Lower leg skin (tissue), 4 donors: Measurements from ENCODE around the gene CLTC. TPM values are rescaled to one million over a fixed set of nuclear protein-coding genes. Genes with fewer than 3 reads are reported as not detected.

ENCODE experiments used
- DNase-seq, 2 donors: peaks; one replicate each; pipeline ENCODE4 v3.0.0-alpha.2; 2019; ENCODE audit warnings: low spot score in 2 of 2
- H3K4me3 ChIP-seq: fragments of 200-600 bp; sonication (generic); 2 replicates; pipeline ENCODE4 v1.5.1; 2017; ENCODE audit warnings: mild to moderate bottlenecking, low read depth; ENCODE audit not compliant: poor library complexity, severe bottlenecking
- POLR2A ChIP-seq, 2 donors: fragments of 450-650 bp; IDR thresholded peaks; one replicate each; pipeline ENCODE4 v1.6.1; 2016 to 2017; ENCODE audit warnings: antibody characterized with exemption in 2 of 2, mild to moderate bottlenecking in 1 of 2, moderate library complexity in 1 of 2
- WGBS, 2 donors: methylation state at CpG; one replicate each; pipeline ENCODE4 v1.1.5; 2018; 5-methylcytosine and 5-hydroxymethylcytosine counted together
- intact Hi-C: fragments of 100-400 bp; cut with DNase I; formaldehyde crosslinking; loops from one replicate; pipeline ENCODE4 v1.15.0; 2023; ENCODE audit warnings: low total_unique reads
- total RNA-seq, 4 donors: library from RNA; depleted of rRNA; stranded (reverse); fragments of >200 nt; gene quantifications; one replicate each; pipeline ENCODE4 v1.1.0, GENCODE V29; 2016
- TF ChIP-seq, protein P1 (sequence below), 3 donors: fragments of 450-650 bp; IDR thresholded peaks; one replicate each; pipeline ENCODE4 v1.5.1; 2016; ENCODE audit warnings: antibody characterized with exemption in 3 of 3, mild to moderate bottlenecking in 3 of 3, moderate library complexity in 2 of 3

The CLTC gene
- total RNA-seq, 4 donors from 2014 or later = 109 to 169 (median 140) TPM

- no peak for DNase-seq
- no peak overlapping the region for H3K4me3 ChIP-seq
- intact Hi-C loops = no loop called here
- TF ChIP-seq, protein P1, sequence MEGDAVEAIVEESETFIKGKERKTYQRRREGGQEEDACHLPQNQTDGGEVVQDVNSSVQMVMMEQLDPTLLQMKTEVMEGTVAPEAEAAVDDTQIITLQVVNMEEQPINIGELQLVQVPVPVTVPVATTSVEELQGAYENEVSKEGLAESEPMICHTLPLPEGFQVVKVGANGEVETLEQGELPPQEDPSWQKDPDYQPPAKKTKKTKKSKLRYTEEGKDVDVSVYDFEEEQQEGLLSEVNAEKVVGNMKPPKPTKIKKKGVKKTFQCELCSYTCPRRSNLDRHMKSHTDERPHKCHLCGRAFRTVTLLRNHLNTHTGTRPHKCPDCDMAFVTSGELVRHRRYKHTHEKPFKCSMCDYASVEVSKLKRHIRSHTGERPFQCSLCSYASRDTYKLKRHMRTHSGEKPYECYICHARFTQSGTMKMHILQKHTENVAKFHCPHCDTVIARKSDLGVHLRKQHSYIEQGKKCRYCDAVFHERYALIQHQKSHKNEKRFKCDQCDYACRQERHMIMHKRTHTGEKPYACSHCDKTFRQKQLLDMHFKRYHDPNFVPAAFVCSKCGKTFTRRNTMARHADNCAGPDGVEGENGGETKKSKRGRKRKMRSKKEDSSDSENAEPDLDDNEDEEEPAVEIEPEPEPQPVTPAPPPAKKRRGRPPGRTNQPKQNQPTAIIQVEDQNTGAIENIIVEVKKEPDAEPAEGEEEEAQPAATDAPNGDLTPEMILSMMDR (IDR thresholded peaks at IDR 0.05) = no peak
- no peak for TF ChIP-seq POLR2A (IDR thresholded peaks at IDR 0.05)
- 73 to 75% methylated on average over 7 of the region's 7 CpGs for WGBS, 2 donors
Observed at GRCh38 chr17:59676716-59677115, 57.0 kb downstream of the CLTC start.

- intact Hi-C loops = no loop called here
- H3K4me3 ChIP-seq = no peak overlapping the region
- WGBS, 2 donors = 42 to 98% methylated on average over 2 of the region's 2 CpGs
- DNase-seq = no peak
- TF ChIP-seq, protein P1 (IDR thresholded peaks at IDR 0.05) = no peak
- TF ChIP-seq POLR2A (IDR thresholded peaks at IDR 0.05) = no peak
Observed at GRCh38 chr17:59678918-59679317, 59.2 kb downstream of the CLTC start.

DNA sequence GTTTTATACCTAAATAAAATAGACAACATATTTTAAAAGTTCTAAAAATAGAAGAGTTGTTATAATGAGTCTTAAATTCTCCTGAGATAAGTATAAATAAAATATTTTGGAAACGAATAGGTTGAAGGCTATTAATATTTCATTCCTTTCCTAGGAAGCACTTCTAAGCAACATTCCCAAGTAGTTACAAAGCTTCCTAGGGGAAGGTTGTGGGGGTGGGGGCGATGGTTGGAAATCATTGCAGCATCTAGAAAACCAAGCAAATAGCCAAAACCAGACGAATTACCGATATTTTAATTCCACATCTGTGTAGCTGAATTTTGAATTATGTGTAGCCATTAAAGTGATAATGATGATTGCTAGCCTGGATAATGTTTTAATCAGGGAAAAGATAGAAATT lies 60.6 kb downstream of the CLTC start:
- intact Hi-C loops = no loop called here
- no peak overlapping the region for H3K4me3 ChIP-seq
- TF ChIP-seq, protein P1 (IDR thresholded peaks at IDR 0.05) = no peak
- no peak for TF ChIP-seq POLR2A (IDR thresholded peaks at IDR 0.05)
- 82% methylated on average over 4 of the region's 4 CpGs for WGBS, 2 donors
- DNase-seq = no peak

GRCh38 chr17:59683283-59683682 lies 63.6 kb downstream of the CLTC start:
- no peak overlapping the region for H3K4me3 ChIP-seq
- DNase-seq = no peak
- intact Hi-C loops = no loop called here
- TF ChIP-seq, protein P1 (IDR thresholded peaks at IDR 0.05) = no peak
- no peak for TF ChIP-seq POLR2A (IDR thresholded peaks at IDR 0.05)

DNA sequence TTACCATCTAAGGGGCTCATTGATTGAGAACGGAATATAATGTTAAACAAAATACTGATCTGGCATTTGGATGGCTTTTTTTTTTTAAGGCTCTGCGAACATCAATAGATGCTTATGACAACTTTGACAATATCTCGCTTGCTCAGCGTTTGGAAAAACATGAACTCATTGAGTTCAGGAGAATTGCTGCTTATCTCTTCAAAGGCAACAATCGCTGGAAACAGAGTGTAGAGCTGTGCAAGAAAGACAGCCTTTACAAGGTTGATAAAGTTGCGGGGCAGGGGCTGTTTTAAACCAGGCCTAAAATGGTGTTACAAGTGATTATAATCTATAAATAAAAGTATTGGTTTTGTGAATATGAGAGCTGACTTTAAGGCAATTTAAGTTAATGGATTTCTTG lies 65.3 kb downstream of the CLTC start:
- WGBS, 2 donors = 89 to 94% methylated on average over 6 of the region's 6 CpGs
- no peak for DNase-seq
- TF ChIP-seq POLR2A (IDR thresholded peaks at IDR 0.05) = no peak
- TF ChIP-seq, protein P1 (IDR thresholded peaks at IDR 0.05) = no peak
- intact Hi-C loops = no loop called here
- H3K4me3 ChIP-seq = no peak overlapping the region

GRCh38 chr17:59688008-59688407 lies 68.3 kb downstream of the CLTC start:
- WGBS, 2 donors = 85 to 92% methylated on average over 1 of the region's 1 CpG
- intact Hi-C loops = no loop called here
- TF ChIP-seq, protein P1 (IDR thresholded peaks at IDR 0.05) = no peak
- no peak for TF ChIP-seq POLR2A (IDR thresholded peaks at IDR 0.05)
- DNase-seq = no peak
- H3K4me3 ChIP-seq = no peak overlapping the region
